SJSA1 (cell line): Measurements from ENCODE around the gene UHRF1. TPM values are rescaled to one million over a fixed set of nuclear protein-coding genes. Genes with fewer than 3 reads are reported as not detected.
"Not testable (repeated sequence)": the region's sequence is repeated elsewhere in the genome, so short reads cannot be mapped to it uniquely, and the experiment has no call there.

Experiments
- DNase-seq, 2 experiments: peaks; one replicate each; pipeline ENCODE4 v3.0.0-alpha.2; 2015 to 2020; ENCODE audit warnings: low spot score in 2 of 2, low read depth in 1 of 2
- H3K27ac ChIP-seq: fragments of 250-450 bp; sonication (Bioruptor Pico); 2 replicates; pipeline ENCODE4 v1.5.1; 2020; ENCODE audit warnings: mild to moderate bottlenecking, moderate library complexity
- H3K27me3 ChIP-seq: fragments of 250-450 bp; sonication (Bioruptor Pico); replicated peaks from 2 replicates; pipeline ENCODE4 v1.5.1; 2020; ENCODE audit warnings: mild to moderate bottlenecking, moderate library complexity
- H3K36me3 ChIP-seq: fragments of 250-450 bp; sonication (Bioruptor Pico); 2 replicates; pipeline ENCODE4 v1.5.1; 2020; ENCODE audit warnings: mild to moderate bottlenecking
- H3K4me1 ChIP-seq: fragments of 250-450 bp; sonication (Bioruptor Pico); replicated peaks from 2 replicates; pipeline ENCODE4 v1.6.1; 2021; ENCODE audit warnings: mild to moderate bottlenecking
- H3K4me3 ChIP-seq: fragments of 250-450 bp; sonication (Bioruptor Pico); 2 replicates; pipeline ENCODE4 v1.5.1; 2020; ENCODE audit warnings: mild to moderate bottlenecking
- H3K9me3 ChIP-seq: fragments of 250-450 bp; sonication (Bioruptor Pico); replicated peaks from 2 replicates; pipeline ENCODE4 v1.5.1; 2020; ENCODE audit warnings: mild to moderate bottlenecking
- total RNA-seq: library from RNA; depleted of rRNA; stranded (reverse); fragments of >200 nt; shearing (Covaris generic); gene quantifications from 2 replicates; pipeline ENCODE4 v1.2.3, GENCODE V29; 2014

The UHRF1 gene
- total RNA-seq, 1 experiment from 2014 or later: 85.8 TPM

GRCh38 chr19:4932711-4933110 lies 23.4 kb downstream of the UHRF1 start:
- peaks cover 97% of the 10 kb centered on the region for H3K36me3 ChIP-seq
- H3K4me3 ChIP-seq: no peak overlapping the region
- no peaks in the 10 kb centered on the region for H3K9me3 ChIP-seq
- H3K27ac ChIP-seq: peak overlapping the region; percentile 52
- peaks cover 21% of the 10 kb centered on the region for H3K4me1 ChIP-seq
- DNase-seq: no peak
- no peaks in the 10 kb centered on the region for H3K27me3 ChIP-seq

DNA sequence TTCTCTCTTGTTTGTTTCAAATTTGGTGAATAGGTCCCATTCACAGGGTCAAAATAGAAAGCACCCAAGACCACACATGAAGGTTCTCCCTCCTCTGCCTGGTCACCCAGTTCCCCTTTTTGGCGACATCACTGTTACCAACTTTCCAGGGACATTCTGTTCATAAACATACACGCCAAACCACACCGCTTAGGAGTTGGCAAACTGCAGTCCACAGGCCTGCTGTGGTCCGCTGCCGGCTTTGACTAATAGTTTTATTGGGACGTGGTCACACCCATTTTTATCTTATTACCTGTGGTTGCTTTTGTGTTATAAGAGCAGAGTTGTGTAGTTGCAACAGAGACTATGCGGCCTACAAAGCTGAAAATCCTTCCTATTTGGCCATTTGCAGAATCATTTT lies 24.2 kb downstream of the UHRF1 start:
- Histone ChIP-seq H3K4me1 (peaks cover 18% of the 10 kb centered on the region), H3K4me3 (no peak overlapping the region), H3K27ac (no peak overlapping the region), H3K36me3 (peaks cover 97% of the 10 kb centered on the region), H3K9me3 (no peaks in the 10 kb centered on the region), H3K27me3 (no peaks in the 10 kb centered on the region)
- peak; percentile 75 for DNase-seq

DNA sequence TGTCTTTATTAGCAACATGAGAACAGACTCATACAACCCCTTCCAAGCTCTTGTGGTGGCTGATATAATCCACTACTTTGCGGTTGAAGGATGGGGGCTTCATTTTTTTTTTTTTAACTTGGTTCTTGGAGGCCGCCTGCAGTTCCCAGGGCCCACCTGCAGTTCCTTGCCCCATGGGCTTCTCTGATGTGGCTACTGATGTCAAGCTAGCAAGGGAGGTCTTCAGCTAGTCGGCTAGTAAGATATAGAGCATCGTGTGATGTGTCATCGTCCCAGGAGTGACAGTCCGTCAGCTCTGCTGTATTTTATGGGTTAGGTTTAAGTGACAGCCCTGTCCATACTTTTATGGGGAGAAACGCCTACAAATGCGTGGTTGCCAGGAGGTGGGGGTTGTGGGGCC lies 26.1 kb downstream of the UHRF1 start:
- DNase-seq: no peak
- Histone ChIP-seq H3K9me3 (no peaks in the 10 kb centered on the region), H3K4me1 (peaks cover 18% of the 10 kb centered on the region), H3K4me3 (no peak overlapping the region), H3K27ac (no peak overlapping the region), H3K27me3 (no peaks in the 10 kb centered on the region), H3K36me3 (peaks cover 92% of the 10 kb centered on the region)

- Histone ChIP-seq H3K4me1 (peaks cover 17% of the 10 kb centered on the region), H3K36me3 (peaks cover 92% of the 10 kb centered on the region), H3K27ac (no peak overlapping the region), H3K9me3 (no peaks in the 10 kb centered on the region), H3K27me3 (no peaks in the 10 kb centered on the region), H3K4me3 (no peak overlapping the region)
- no peak for DNase-seq
Measured at GRCh38 chr19:4937060-4937459, 27.8 kb downstream of the UHRF1 start.

GRCh38 chr19:4938461-4938860 lies 29.2 kb downstream of the UHRF1 start:
- H3K4me3 ChIP-seq, H3K27ac ChIP-seq, H3K27me3 ChIP-seq, H3K9me3 ChIP-seq, H3K4me1 ChIP-seq, DNase-seq: not testable (repeated sequence)
- peaks cover 91% of the 10 kb centered on the region for H3K36me3 ChIP-seq

DNA sequence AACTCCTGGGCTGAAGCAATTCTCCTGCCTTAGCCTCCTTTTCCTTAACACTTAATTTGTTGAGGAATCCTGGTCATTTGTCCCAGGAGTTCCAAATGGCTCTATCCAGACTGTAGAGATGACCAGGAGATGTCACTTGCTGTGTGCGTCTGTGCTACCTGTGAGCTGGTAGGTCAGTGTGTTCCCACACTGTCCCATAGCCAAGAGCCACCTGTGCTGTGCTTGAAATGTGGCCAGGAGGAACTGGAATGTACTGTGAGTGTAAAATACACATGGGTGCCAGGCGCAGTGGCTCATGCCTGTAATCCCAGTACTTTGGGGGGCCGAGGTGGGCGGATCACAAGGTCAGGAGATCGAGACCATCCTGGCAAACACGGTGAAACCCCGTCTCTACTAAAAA lies 30.2 kb downstream of the UHRF1 start:
- Histone ChIP-seq H3K4me3 (no peak overlapping the region), H3K4me1 (no peaks in the 10 kb centered on the region), H3K36me3 (peaks cover 91% of the 10 kb centered on the region), H3K27me3 (no peaks in the 10 kb centered on the region), H3K9me3 (no peaks in the 10 kb centered on the region), H3K27ac (no peak overlapping the region)
- DNase-seq: no peak

DNA sequence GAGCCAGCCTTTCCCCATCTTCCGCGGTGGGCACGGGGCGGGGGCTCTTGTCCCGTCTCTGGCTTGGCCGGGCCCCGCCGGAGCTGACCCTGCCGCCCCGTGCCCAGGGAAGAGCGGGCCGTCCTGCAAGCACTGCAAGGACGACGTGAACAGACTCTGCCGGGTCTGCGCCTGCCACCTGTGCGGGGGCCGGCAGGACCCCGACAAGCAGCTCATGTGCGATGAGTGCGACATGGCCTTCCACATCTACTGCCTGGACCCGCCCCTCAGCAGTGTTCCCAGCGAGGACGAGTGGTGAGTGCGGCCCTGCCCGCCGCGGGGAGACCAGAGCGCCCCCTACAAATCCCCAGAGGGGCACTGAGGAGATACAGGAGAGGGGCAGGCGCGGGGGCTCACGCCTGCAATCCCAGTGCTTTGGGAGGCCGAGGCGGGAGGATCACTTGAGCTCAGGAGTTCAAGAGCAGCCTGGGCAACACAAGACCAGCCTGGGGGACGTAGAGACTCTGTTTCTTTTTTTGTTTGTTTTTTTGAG lies 32.4 kb downstream of the UHRF1 start:
- not testable (repeated sequence) for H3K27ac ChIP-seq, H3K9me3 ChIP-seq, H3K4me1 ChIP-seq, DNase-seq, H3K4me3 ChIP-seq, H3K27me3 ChIP-seq
- peaks cover 92% of the 10 kb centered on the region for H3K36me3 ChIP-seq

- not testable (repeated sequence) for H3K4me1 ChIP-seq, H3K4me3 ChIP-seq, H3K27me3 ChIP-seq, H3K9me3 ChIP-seq, H3K27ac ChIP-seq, DNase-seq
- peaks cover 99% of the 10 kb centered on the region for H3K36me3 ChIP-seq
Measured at GRCh38 chr19:4950650-4951049, 41.3 kb downstream of the UHRF1 start.

DNA sequence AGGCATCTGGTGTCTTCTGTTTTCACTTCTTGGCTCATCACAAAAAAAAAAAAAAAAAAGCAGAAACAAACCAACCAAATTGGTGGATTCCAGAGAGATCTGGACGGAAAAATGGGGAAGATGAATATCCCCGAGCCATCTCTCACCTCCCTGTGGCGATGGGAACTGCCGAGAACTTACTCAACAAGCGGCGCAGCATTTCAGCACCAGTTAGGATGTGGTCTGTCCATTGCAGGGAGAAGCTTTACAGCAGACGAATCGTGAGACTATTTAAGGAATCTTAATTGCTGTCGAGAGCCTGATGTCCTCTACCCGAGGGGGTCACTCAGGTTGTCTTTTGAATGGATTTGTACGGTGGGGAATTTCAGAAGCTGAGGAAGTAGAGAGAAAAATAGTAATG lies 42.4 kb downstream of the UHRF1 start:
- H3K27me3 ChIP-seq: no peaks in the 10 kb centered on the region
- peaks cover 99% of the 10 kb centered on the region for H3K36me3 ChIP-seq
- H3K4me3 ChIP-seq: no peak overlapping the region
- H3K4me1 ChIP-seq: no peaks in the 10 kb centered on the region
- no peak for DNase-seq
- H3K27ac ChIP-seq: no peak overlapping the region
- H3K9me3 ChIP-seq: no peaks in the 10 kb centered on the region

GRCh38 chr19:4952945-4953344 lies 43.6 kb downstream of the UHRF1 start:
- Histone ChIP-seq H3K4me1 (no peaks in the 10 kb centered on the region), H3K36me3 (peaks cover 96% of the 10 kb centered on the region), H3K27ac (no peak overlapping the region), H3K4me3 (no peak overlapping the region), H3K9me3 (no peaks in the 10 kb centered on the region), H3K27me3 (no peaks in the 10 kb centered on the region)
- DNase-seq: no peak

DNA sequence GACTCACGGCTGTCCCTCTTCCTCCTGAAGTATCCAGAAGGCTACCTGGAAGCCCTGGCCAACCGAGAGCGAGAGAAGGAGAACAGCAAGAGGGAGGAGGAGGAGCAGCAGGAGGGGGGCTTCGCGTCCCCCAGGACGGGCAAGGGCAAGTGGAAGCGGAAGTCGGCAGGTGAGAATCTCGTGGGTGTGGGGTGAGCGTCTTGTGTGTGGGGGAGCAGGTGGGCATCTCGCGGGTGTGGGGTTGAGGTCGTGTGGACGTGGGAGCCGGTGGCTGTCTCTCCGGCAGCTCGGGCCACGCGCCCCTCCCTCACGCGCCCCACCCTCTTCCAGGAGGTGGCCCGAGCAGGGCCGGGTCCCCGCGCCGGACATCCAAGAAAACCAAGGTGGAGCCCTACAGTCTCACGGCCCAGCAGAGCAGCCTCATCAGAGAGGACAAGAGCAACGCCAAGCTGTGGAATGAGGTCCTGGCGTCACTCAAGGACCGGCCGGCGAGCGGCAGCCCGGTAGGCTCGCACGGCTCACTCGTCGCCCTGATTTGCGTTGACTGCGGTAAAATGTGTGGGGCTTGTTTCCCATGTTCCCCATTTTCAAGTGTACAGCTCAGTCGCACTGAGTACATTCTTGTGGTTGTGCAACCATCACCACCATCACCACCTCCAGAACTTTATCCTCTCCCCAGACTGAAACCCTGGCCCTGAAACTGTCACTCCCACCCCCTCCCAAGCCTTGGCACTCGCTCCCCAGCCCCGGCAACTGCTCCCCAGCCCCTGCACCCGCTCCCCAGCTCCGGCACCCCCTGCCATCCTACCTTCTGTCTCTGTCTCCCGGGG lies 45.2 kb downstream of the UHRF1 start:
- not testable (repeated sequence) for H3K27me3 ChIP-seq, H3K27ac ChIP-seq, DNase-seq, H3K4me3 ChIP-seq, H3K4me1 ChIP-seq, H3K9me3 ChIP-seq
- H3K36me3 ChIP-seq: peaks cover 96% of the 10 kb centered on the region

GRCh38 chr19:4955274-4955673 lies 46.0 kb downstream of the UHRF1 start:
- Histone ChIP-seq H3K4me1 (no peaks in the 10 kb centered on the region), H3K4me3 (no peak overlapping the region), H3K27me3 (no peaks in the 10 kb centered on the region), H3K27ac (no peak overlapping the region), H3K9me3 (no peaks in the 10 kb centered on the region), H3K36me3 (peaks cover 96% of the 10 kb centered on the region)
- no peak for DNase-seq

GRCh38 chr19:4957981-4958380 lies 48.7 kb downstream of the UHRF1 start:
- no peaks in the 10 kb centered on the region for H3K27me3 ChIP-seq
- H3K4me1 ChIP-seq: no peaks in the 10 kb centered on the region
- DNase-seq: no peak
- no peak overlapping the region for H3K27ac ChIP-seq
- H3K4me3 ChIP-seq: no peak overlapping the region
- H3K9me3 ChIP-seq: no peaks in the 10 kb centered on the region
- peaks cover 86% of the 10 kb centered on the region for H3K36me3 ChIP-seq

- Histone ChIP-seq H3K27me3 (no peaks in the 10 kb centered on the region), H3K4me1 (no peaks in the 10 kb centered on the region), H3K9me3 (no peaks in the 10 kb centered on the region), H3K4me3 (no peak overlapping the region), H3K36me3 (peaks cover 66% of the 10 kb centered on the region), H3K27ac (no peak overlapping the region)
- no peak for DNase-seq
Measured at GRCh38 chr19:4962085-4962619, 52.9 kb downstream of the UHRF1 start.
